SU-DHL-6 (cell line): ENCODE measurements around the gene MKI67.

Source experiments
- H2AFZ ChIP-seq: fragments of 200-600 bp; sonication (generic); 2 replicates; pipeline ENCODE4 v1.6.1; 2014; ENCODE audit warnings: low read depth, mild to moderate bottlenecking, moderate library complexity, mixed read lengths, antibody characterized with exemption, low read length; ENCODE audit not compliant: severe bottlenecking
- H3F3A ChIP-seq: fragments of 200-600 bp; shearing (Covaris generic); 2 replicates; pipeline ENCODE4 v1.6.0; 2016; ENCODE audit warnings: antibody characterized with exemption, mild to moderate bottlenecking; ENCODE audit not compliant: insufficient read depth
- H3K27ac ChIP-seq: fragments of 200-600 bp; sonication (generic); 2 replicates; pipeline ENCODE4 v1.5.1; 2016; ENCODE audit warnings: low read depth, mild to moderate bottlenecking, low read length, moderate library complexity, mixed read lengths
- H3K27me3 ChIP-seq: fragments of 200-600 bp; sonication (generic), shearing (Covaris generic); 2 replicates; pipeline ENCODE4 v1.6.0; 2014; ENCODE audit warnings: mild to moderate bottlenecking, low read length
- H3K36me3 ChIP-seq: fragments of 200-600 bp; sonication (generic); 2 replicates; pipeline ENCODE4 v1.6.1; 2014; ENCODE audit warnings: mild to moderate bottlenecking, low read length, mixed read lengths
- H3K4me2 ChIP-seq: fragments of 300-600, 200-600 bp; shearing (Covaris generic), sonication (generic); 2 replicates; pipeline ENCODE4 v1.6.0; 2014; ENCODE audit warnings: low read length, low read depth, mild to moderate bottlenecking; ENCODE audit not compliant: poor library complexity, severe bottlenecking
- H3K4me3 ChIP-seq: fragments of 200-600 bp; sonication (generic); 2 replicates; pipeline ENCODE4 v1.5.1; 2014; ENCODE audit warnings: antibody characterized with exemption, low read length, mild to moderate bottlenecking, mixed read lengths; ENCODE audit not compliant: insufficient read depth, poor library complexity, severe bottlenecking
- H3K79me2 ChIP-seq: fragments of 200-600 bp; sonication (generic); 2 replicates; pipeline ENCODE4 v1.6.1; 2014; ENCODE audit warnings: mild to moderate bottlenecking, low read length, moderate library complexity; ENCODE audit not compliant: insufficient read depth
- H3K9ac ChIP-seq: fragments of 200-600 bp; sonication (generic); 2 replicates; pipeline ENCODE4 v1.7.0; 2014; ENCODE audit warnings: mild to moderate bottlenecking, low read length
- H3K9me2 ChIP-seq: fragments of 200-600 bp; sonication (generic); replicated peaks from 2 replicates; pipeline ENCODE4 v1.6.1; 2014; ENCODE audit warnings: low read length; ENCODE audit not compliant: insufficient read depth
- H3K9me3 ChIP-seq: fragments of 200-600 bp; sonication (generic); 2 replicates; pipeline ENCODE4 v1.6.1; 2014; ENCODE audit warnings: low read length, mixed read lengths; ENCODE audit not compliant: insufficient read depth
- H4K20me1 ChIP-seq: fragments of 200-600 bp; sonication (generic); 2 replicates; pipeline ENCODE4 v1.6.1; 2014; ENCODE audit warnings: low read depth, mild to moderate bottlenecking, antibody characterized with exemption, low read length, moderate library complexity, mixed read lengths
- EZH2phosphoT487 ChIP-seq: fragments of 200-600 bp; sonication (generic), shearing (Covaris generic); conservative IDR thresholded peaks from 2 replicates; pipeline ENCODE4 v1.6.1; 2018; ENCODE audit warnings: mild to moderate bottlenecking, antibody characterized with exemption, low read length, moderate library complexity, mixed read lengths
- TF ChIP-seq, protein P1 (sequence below): fragments of 200-600 bp; sonication (generic); IDR thresholded peaks from one replicate; pipeline ENCODE4 v1.5.1; 2017; ENCODE audit warnings: antibody characterized with exemption, mild to moderate bottlenecking, low read length, moderate library complexity; ENCODE audit not compliant: insufficient read depth, poor library complexity, severe bottlenecking

MKI67 gene

DNA sequence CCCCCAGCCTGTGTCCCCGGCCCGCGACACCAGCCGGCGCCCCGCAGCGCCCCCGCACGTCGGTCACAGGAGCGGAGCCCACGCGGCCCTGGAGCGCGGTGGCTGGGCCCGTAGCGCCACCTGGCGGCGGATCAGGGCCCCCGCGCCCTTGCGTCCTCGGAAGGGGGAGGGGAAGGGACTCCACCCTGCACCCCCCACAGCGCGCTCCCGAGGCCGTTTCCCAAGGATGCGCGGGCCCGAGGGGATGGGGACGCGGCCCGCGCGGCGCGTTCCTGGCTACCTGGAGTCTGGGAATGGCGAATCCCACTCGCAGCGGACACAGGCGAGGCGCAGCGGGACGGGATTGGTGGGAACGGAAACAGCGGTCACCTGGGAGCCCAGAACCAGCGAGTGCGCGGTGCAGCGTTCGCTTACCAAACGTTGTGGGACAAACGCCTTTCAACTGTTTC lies 23.8 kb upstream of the MKI67 start:
- Histone ChIP-seq H3K36me3 (no peaks in the 10 kb centered on the region), H3K79me2 (no peaks in the 10 kb centered on the region), H3K4me2 (peak overlapping the region; percentile 34), H2AFZ (no peak overlapping the region), H4K20me1 (no peaks in the 10 kb centered on the region), H3K27ac (no peak overlapping the region), H3K4me3 (no peak overlapping the region), H3K9me2 (no peaks in the 10 kb centered on the region), H3K9me3 (no peaks in the 10 kb centered on the region), H3F3A (no peaks in the 10 kb centered on the region; the same call in 1 of the 2 replicates), H3K27me3 (no peaks in the 10 kb centered on the region), H3K9ac (no peak overlapping the region)
- TF ChIP-seq, protein P1, sequence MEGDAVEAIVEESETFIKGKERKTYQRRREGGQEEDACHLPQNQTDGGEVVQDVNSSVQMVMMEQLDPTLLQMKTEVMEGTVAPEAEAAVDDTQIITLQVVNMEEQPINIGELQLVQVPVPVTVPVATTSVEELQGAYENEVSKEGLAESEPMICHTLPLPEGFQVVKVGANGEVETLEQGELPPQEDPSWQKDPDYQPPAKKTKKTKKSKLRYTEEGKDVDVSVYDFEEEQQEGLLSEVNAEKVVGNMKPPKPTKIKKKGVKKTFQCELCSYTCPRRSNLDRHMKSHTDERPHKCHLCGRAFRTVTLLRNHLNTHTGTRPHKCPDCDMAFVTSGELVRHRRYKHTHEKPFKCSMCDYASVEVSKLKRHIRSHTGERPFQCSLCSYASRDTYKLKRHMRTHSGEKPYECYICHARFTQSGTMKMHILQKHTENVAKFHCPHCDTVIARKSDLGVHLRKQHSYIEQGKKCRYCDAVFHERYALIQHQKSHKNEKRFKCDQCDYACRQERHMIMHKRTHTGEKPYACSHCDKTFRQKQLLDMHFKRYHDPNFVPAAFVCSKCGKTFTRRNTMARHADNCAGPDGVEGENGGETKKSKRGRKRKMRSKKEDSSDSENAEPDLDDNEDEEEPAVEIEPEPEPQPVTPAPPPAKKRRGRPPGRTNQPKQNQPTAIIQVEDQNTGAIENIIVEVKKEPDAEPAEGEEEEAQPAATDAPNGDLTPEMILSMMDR: peak; percentile 51
- no peak for TF ChIP-seq EZH2phosphoT487

DNA sequence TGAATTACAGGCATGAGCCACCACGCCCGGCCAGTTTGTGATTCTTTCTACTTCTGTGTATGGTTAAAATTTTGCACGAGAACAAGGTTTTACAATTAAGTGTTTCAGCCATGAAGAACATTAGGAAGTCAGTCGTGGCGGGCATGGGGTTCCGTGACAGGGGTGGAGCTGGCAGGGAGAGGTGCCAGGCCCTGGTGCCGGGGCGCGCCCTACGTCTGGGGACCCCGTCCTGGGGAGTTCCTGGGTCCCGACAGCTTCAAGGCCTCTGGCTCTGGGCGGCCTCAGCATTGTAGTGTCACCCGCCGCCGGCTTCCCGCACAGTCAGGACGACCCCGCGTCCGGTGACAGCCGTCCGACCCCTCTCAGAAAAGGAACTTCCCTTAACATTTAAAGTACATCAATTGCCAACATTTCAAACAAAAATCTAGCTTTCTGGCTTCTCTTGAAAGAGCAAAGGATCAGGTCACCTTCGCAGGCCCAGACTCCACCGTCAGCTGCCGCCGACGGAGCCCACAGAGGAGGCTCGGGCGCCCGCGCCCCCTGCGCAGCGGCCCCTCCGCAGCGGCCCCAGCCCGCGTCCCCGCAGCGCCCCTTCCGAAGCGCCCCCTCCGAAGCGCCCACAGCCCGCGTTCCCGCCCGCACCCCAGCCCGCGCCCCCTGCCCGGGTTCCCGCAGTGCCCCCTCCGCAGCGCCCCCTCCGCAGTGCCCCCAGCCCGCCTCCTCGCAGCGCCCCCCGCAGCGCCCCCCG lies 23.2 kb upstream of the MKI67 start:
- TF ChIP-seq, protein P1: no peak
- no peak for TF ChIP-seq EZH2phosphoT487
- H3F3A ChIP-seq: no peaks in the 10 kb centered on the region; the same call in 1 of the 2 replicates
- H4K20me1 ChIP-seq: no peaks in the 10 kb centered on the region
- H3K4me2 ChIP-seq: no peak overlapping the region
- H3K9me3 ChIP-seq: no peaks in the 10 kb centered on the region
- H3K27ac ChIP-seq: no peak overlapping the region
- H2AFZ ChIP-seq: no peak overlapping the region
- H3K27me3 ChIP-seq: no peaks in the 10 kb centered on the region
- H3K9ac ChIP-seq: no peak overlapping the region
- no peaks in the 10 kb centered on the region for H3K36me3 ChIP-seq
- H3K79me2 ChIP-seq: no peaks in the 10 kb centered on the region
- no peaks in the 10 kb centered on the region for H3K9me2 ChIP-seq
- H3K4me3 ChIP-seq: no peak overlapping the region

DNA sequence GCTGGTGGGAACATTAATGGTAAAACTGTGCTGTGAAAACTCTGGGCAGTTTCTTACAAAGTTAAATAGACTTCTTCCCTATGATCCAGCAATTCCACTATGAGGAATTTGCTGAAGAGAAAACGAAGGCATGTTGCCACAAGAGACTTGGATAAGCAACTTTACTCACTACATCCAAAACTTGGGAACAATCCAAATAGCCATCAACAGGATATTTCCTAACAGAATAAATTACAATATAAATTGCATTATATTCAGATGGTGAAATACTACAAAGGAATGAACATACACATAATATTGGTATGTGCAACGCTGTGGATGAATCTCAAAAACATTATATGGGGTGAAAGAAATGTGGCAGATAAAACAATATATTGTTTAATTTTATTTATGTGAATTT lies 21.4 kb upstream of the MKI67 start:
- Histone ChIP-seq H3K9me2 (no peaks in the 10 kb centered on the region), H3K4me2 (peak overlapping the region; percentile 49), H4K20me1 (no peaks in the 10 kb centered on the region), H2AFZ (peak overlapping the region; percentile 77), H3K9ac (no peak overlapping the region), H3K36me3 (no peaks in the 10 kb centered on the region), H3K9me3 (no peaks in the 10 kb centered on the region), H3K4me3 (no peak overlapping the region), H3K27ac (peak overlapping the region; percentile 49), H3F3A (no peaks in the 10 kb centered on the region; the same call in 1 of the 2 replicates), H3K79me2 (no peaks in the 10 kb centered on the region), H3K27me3 (no peaks in the 10 kb centered on the region)
- TF ChIP-seq, protein P1: no peak
- TF ChIP-seq EZH2phosphoT487: no peak
